CD8-positive, alpha-beta memory T cell (primary cell): ENCODE measurements around the gene SFXN3. TPM values are rescaled to one million over a fixed set of nuclear protein-coding genes. Genes with fewer than 3 reads are reported as not detected.

ENCODE experiments used
- CTCF ChIA-PET: fragments of 350-600 bp; sonication (Branson Sonifier 250); formaldehyde crosslinking; loops from one replicate; lab custom pipeline; 2021; ENCODE audit warnings: antibody characterized with exemption; lab: Charles Lee
- POLR2A ChIA-PET: fragments of 350-600 bp; sonication (Branson Sonifier 250); formaldehyde crosslinking; loops from one replicate; lab custom pipeline; 2021; ENCODE audit warnings: antibody characterized with exemption; lab: Charles Lee
- DNase-seq, 5 donors: peaks; one replicate each; pipeline versions ENCODE4 v3.0.0 to v3.0.0-alpha.2; 2020 to 2022; ENCODE audit warnings: mixed read lengths in 1 of 5
- H3K27ac ChIP-seq: one replicate; pipeline ENCODE4 v1.7.0; 2013; ENCODE audit warnings: low read depth, mild to moderate bottlenecking, low read length, moderate library complexity
- H3K27me3 ChIP-seq: 2 replicates; pipeline ENCODE4 v1.7.0; 2013; ENCODE audit warnings: low read length, mild to moderate bottlenecking; ENCODE audit not compliant: insufficient read depth, poor library complexity, severe bottlenecking
- H3K36me3 ChIP-seq: 2 replicates; pipeline ENCODE4 v1.7.0; 2013; ENCODE audit warnings: mild to moderate bottlenecking, low read length, moderate library complexity; ENCODE audit not compliant: insufficient read depth
- H3K4me1 ChIP-seq: 2 replicates; pipeline ENCODE4 v1.7.0; 2013; ENCODE audit warnings: mild to moderate bottlenecking, low read length, moderate library complexity; ENCODE audit not compliant: insufficient read depth
- H3K4me3 ChIP-seq: 2 replicates; pipeline ENCODE4 v1.7.0; 2013; ENCODE audit warnings: mild to moderate bottlenecking, low read length
- H3K9me3 ChIP-seq: 2 replicates; pipeline ENCODE4 v1.7.0; 2013; ENCODE audit warnings: mild to moderate bottlenecking, low read length
- H3K27ac Mint-ChIP-seq, 8 donors: one replicate each; pipeline ENCODE4 v1.8.0; 2020 to 2021; ENCODE audit warnings: mixed read lengths in 8 of 8, mild to moderate bottlenecking in 6 of 8, inconsistent platforms in 3 of 8, moderate library complexity in 3 of 8
- H3K27me3 Mint-ChIP-seq, 2 donors: one replicate each; pipeline ENCODE4 v1.8.0; 2020 to 2021; ENCODE audit warnings: mixed read lengths in 2 of 2, mild to moderate bottlenecking in 1 of 2, moderate library complexity in 1 of 2
- H3K36me3 Mint-ChIP-seq, 3 donors: one replicate each; pipeline ENCODE4 v1.8.0; 2020 to 2021; ENCODE audit warnings: mixed read lengths in 3 of 3, inconsistent platforms in 1 of 3, mild to moderate bottlenecking in 1 of 3
- H3K4me1 Mint-ChIP-seq, 3 donors: one replicate each; pipeline ENCODE4 v1.8.0; 2020 to 2021; ENCODE audit warnings: mixed read lengths in 3 of 3, inconsistent platforms in 1 of 3, mild to moderate bottlenecking in 1 of 3
- H3K4me3 Mint-ChIP-seq, 7 donors: one replicate each; pipeline ENCODE4 v1.8.0; 2020 to 2021; ENCODE audit warnings: mixed read lengths in 7 of 7, mild to moderate bottlenecking in 6 of 7, moderate library complexity in 4 of 7, inconsistent platforms in 2 of 7
- H3K9me3 Mint-ChIP-seq, 5 donors: one replicate each; pipeline ENCODE4 v1.8.0; 2020 to 2022; ENCODE audit warnings: mixed read lengths in 5 of 5, mild to moderate bottlenecking in 3 of 5, moderate library complexity in 2 of 5, inconsistent platforms in 1 of 5
- polyA plus RNA-seq: library from polyadenylated mRNA; unstranded; fragments of 300-500 nt; fragmentation: Illumina TruSeq; gene quantifications from one replicate; pipeline ENCODE4 v1.2.3, GENCODE V29; 2021
- total RNA-seq, 2 experiments: library from RNA; stranded (reverse); gene quantifications; one replicate each; pipeline ENCODE4 v1.2.3, GENCODE V29; 2021

Gene SFXN3
- total and polyA plus RNA-seq, 3 experiments from 2014 or later: 17.6 to 26.5 (median 25.2) TPM

DNA sequence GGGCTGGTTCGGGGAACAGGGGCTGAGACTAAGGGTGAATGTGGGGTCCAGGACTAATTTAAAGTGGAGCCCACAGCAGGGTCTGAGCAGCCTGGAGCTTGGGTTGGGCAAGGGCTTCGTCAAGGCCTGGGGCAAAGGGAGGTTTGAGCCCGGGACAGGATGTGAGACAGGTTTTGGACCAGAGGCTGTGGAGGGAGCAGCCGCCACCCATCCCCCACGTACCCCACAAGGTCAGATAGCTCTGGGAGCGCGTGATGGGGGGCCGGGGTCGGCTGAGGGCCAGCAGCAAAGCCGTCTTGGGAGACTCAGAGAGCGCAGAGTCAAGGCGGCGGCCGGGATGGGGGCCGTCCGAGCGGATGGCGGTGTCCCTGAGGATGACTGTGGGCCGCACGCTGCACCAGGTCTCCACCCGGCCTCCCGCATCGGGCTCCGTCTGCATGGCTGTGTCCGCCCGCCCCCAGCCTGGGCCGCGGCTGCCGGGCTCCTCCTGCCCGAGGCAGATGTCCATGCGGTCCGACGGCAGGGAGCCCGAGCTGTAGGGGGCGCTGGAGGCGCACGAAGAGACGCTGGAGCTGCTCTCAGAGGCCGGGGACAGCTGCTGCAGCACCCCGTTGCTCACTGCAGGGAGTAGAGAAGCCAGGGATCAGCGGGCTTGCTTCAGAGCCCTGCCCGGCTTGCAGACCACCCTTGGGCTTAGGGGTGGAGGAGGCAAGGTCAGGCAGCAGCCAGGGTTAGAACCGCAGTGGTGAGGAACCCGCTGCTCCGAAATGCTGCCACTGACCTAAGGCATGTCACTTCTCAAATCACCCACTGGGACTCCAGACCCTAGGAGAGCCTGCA is 12.2 kb upstream of the SFXN3 start:
- POLR2A ChIA-PET: interaction anchor here (0.7 kb wide), 1 partner anchor 104 kb away, joined by 4 read pairs; no protein-coding TSS in a partner anchor
- H3K27me3 Mint-ChIP-seq: peaks cover 36 to 52% of the 10 kb centered on the region in 2 donors
- peak; percentile 36 to 79 (median 53) for DNase-seq
- Histone ChIP-seq H3K4me3 (no peak overlapping the region), H3K27me3 (peaks cover 20% of the 10 kb centered on the region), H3K27ac (no peak overlapping the region), H3K9me3 (no peaks in the 10 kb centered on the region), H3K4me1 (peaks cover 3% of the 10 kb centered on the region), H3K36me3 (no peaks in the 10 kb centered on the region)
- CTCF ChIA-PET: interaction anchor here (0.6 to 6.9 kb wide), 17 partner anchors 9 to 105 kb away, joined by 3 to 98 read pairs (median 6); partner anchors contain the start of genes LZTS2, PDZD7 and SFXN3
- H3K4me3 Mint-ChIP-seq: no peak overlapping the region
- no peaks in the 10 kb centered on the region for H3K9me3 Mint-ChIP-seq
- peaks cover 0 to 4% (median 2%) of the 10 kb centered on the region in 3 donors for H3K36me3 Mint-ChIP-seq
- H3K27ac Mint-ChIP-seq: no peak overlapping the region
- peaks cover 2 to 10% (median 6%) of the 10 kb centered on the region in 3 donors for H3K4me1 Mint-ChIP-seq

GRCh38 chr10:101019440-101019703 is 11.7 kb upstream of the SFXN3 start:
- Histone ChIP-seq H3K27ac (no peak overlapping the region), H3K9me3 (no peaks in the 10 kb centered on the region), H3K36me3 (no peaks in the 10 kb centered on the region), H3K4me1 (peaks cover 3% of the 10 kb centered on the region), H3K4me3 (no peak overlapping the region), H3K27me3 (peaks cover 20% of the 10 kb centered on the region)
- Mint-ChIP-seq H3K4me1 (peaks cover 0 to 6% (median 1%) of the 10 kb centered on the region in 3 donors), H3K36me3 (peaks cover 0 to 4% (median 2%) of the 10 kb centered on the region in 3 donors), H3K4me3 (no peak overlapping the region), H3K27ac (no peak overlapping the region), H3K27me3 (peaks cover 33 to 50% of the 10 kb centered on the region in 2 donors), H3K9me3 (no peaks in the 10 kb centered on the region)
- CTCF ChIA-PET: interaction anchor here (0.6 to 6.9 kb wide), 14 partner anchors 9 to 104 kb away, joined by 3 to 98 read pairs (median 6); partner anchors contain the start of genes LZTS2, PDZD7 and SFXN3
- POLR2A ChIA-PET: interaction anchor here (0.7 kb wide), 1 partner anchor 104 kb away, joined by 4 read pairs; no protein-coding TSS in a partner anchor
- no peak for DNase-seq

DNA sequence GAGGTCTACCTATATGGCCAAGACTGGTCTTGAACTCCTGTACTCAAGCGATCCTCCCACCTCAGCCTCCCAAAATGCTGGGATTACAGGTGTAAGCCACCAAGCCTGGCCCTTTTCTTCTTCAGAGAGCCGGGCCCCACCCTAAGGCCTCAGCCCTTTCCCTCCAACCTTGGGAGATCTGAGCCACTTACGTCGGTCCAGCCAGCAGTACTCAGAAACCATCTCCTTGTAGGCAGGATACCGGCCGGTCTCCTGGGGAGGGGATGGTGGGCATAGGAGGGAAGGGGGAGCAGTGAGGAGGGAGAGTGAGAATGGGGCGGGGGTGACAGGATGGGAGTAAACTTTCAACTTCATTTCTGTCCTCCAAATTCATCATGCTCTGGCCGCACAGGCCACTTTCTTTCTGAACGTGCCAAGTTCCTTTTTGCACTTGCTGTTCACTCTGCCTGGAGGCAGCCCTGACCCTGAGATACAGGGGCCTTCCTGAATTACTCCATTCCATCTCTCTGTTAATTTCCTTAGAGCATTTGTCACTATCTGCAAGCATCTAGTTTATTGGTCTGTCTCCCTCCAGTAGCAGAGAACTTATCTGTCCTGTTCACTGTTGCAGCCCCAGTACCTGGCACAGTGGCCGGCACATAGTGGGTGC is 10.5 kb upstream of the SFXN3 start:
- peaks cover 0 to 3% (median 0%) of the 10 kb centered on the region in 3 donors for H3K4me1 Mint-ChIP-seq
- H3K27ac Mint-ChIP-seq: no peak overlapping the region
- no peaks in the 10 kb centered on the region for H3K36me3 ChIP-seq
- no peak overlapping the region for H3K27ac ChIP-seq
- H3K27me3 ChIP-seq: peaks cover 20% of the 10 kb centered on the region
- CTCF ChIA-PET: interaction anchor here (6.9 kb wide), 1 partner anchor 24 kb away, joined by 98 read pairs; the partner anchor contains the start of gene LZTS2
- DNase-seq: no peak
- H3K36me3 Mint-ChIP-seq: peaks cover 0 to 4% (median 2%) of the 10 kb centered on the region in 3 donors
- H3K9me3 ChIP-seq: no peaks in the 10 kb centered on the region
- no peak overlapping the region for H3K4me3 ChIP-seq
- H3K4me3 Mint-ChIP-seq: no peak overlapping the region
- no peaks in the 10 kb centered on the region for H3K4me1 ChIP-seq
- POLR2A ChIA-PET: no interaction called here
- peaks cover 31 to 42% of the 10 kb centered on the region in 2 donors for H3K27me3 Mint-ChIP-seq
- H3K9me3 Mint-ChIP-seq: no peaks in the 10 kb centered on the region

DNA sequence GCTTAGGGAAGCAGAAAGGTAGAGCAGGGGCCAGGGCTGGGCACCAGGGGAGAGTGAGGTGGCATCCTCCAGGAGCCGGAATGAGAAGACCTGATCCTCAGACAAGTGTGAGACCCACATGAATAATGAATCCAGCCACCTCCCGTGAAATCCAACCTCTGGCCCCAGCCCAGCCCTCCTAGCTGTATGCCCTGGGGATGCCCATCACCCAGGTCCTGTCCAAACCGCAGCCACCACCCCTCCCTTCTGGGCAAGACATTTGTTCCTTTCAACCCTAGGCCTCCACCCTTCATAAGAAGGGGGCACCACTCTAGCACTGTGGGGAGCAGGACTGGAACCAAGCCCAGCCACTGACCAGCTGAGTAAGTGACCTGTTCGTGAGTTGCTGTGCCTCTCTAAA is 9.8 kb upstream of the SFXN3 start:
- H3K4me1 ChIP-seq: no peaks in the 10 kb centered on the region
- Mint-ChIP-seq H3K27me3 (peaks cover 27 to 37% of the 10 kb centered on the region in 2 donors), H3K4me3 (no peak overlapping the region), H3K36me3 (peaks cover 0 to 2% (median under 1%) of the 10 kb centered on the region in 3 donors), H3K9me3 (no peaks in the 10 kb centered on the region), H3K4me1 (peaks cover 0 to 3% (median 0%) of the 10 kb centered on the region in 3 donors), H3K27ac (no peak overlapping the region)
- H3K4me3 ChIP-seq: no peak overlapping the region
- no peaks in the 10 kb centered on the region for H3K36me3 ChIP-seq
- no peak overlapping the region for H3K27ac ChIP-seq
- ChIA-PET POLR2A (no interaction called here), CTCF (no interaction called here)
- peaks cover 17% of the 10 kb centered on the region for H3K27me3 ChIP-seq
- DNase-seq: no peak
- no peaks in the 10 kb centered on the region for H3K9me3 ChIP-seq

DNA sequence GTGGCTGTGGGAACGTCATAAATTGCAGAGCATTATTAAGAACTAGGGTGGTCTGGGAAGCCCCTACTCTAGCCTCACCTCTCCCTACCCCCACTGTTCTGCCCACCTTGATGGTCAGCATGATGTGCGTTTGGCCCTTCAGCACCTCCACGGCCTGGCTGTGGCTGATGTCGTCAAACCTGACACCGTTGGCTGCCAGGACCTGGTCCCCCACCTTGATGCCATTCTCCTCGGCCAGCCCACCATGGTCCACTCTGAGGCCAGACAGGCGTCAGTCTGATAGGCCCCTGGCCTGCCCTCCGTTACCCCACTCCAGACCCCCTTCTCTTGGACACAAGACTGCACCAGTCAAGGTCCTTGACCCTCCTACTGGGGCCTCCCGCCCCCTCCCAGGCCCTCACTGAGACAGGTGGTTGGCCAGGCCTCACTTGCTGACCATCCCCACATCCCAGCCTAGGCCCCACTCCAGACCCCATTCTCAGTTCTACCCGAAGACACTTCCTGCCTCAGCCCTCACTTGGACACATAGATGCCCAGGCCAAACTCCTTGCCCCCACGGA is 9.3 kb upstream of the SFXN3 start:
- H3K4me3 Mint-ChIP-seq: no peak overlapping the region
- peaks cover 12% of the 10 kb centered on the region for H3K27me3 ChIP-seq
- ChIA-PET CTCF (no interaction called here), POLR2A (no interaction called here)
- DNase-seq: no peak
- no peaks in the 10 kb centered on the region for H3K36me3 ChIP-seq
- H3K4me1 ChIP-seq: no peaks in the 10 kb centered on the region
- no peaks in the 10 kb centered on the region for H3K36me3 Mint-ChIP-seq
- H3K27me3 Mint-ChIP-seq: peaks cover 23 to 32% of the 10 kb centered on the region in 2 donors
- no peak overlapping the region for H3K4me3 ChIP-seq
- peaks cover 0 to 3% (median 0%) of the 10 kb centered on the region in 3 donors for H3K4me1 Mint-ChIP-seq
- H3K9me3 ChIP-seq: no peaks in the 10 kb centered on the region
- no peak overlapping the region for H3K27ac Mint-ChIP-seq
- no peaks in the 10 kb centered on the region for H3K9me3 Mint-ChIP-seq
- H3K27ac ChIP-seq: no peak overlapping the region

DNA sequence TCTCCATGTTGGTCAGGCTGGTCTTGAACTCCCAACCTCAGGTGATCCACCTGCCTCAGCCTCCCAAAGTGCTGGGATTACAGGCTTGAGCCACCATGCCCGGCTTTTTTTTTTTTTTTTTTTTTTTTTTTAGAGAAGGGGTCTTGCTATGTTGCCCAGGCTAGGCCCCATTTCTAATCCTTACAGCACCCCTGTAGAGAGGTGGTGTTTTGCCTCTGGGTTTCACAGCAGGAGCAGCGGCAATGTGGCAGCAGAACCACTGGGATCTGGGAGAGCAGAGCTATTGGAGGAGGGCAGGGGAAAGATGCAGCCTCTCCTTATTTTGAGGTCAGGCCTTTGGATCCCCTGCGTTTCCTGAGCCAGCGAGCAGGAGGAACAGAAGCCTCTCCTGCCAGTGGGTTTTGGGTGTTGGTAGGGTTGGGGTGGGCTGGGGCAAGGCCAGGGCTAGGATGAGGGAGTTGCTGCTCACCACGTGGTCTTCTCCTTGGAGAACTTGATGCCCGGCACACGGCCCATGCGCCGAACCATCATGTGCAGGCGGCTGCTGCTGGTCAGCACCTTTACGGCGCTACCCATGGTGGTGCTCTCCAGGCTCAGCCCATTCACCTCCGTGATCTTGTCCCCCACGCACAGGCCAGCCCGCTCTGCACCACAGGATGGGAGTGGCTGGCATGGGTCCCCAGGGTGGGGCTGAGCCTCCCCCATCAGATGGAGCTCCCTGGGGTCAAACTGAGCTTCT is 7.9 kb upstream of the SFXN3 start:
- Mint-ChIP-seq H3K4me1 (peaks cover 0 to 3% (median 0%) of the 10 kb centered on the region in 3 donors), H3K9me3 (no peaks in the 10 kb centered on the region), H3K4me3 (no peak overlapping the region), H3K36me3 (no peaks in the 10 kb centered on the region), H3K27me3 (peaks cover 14 to 22% of the 10 kb centered on the region in 2 donors), H3K27ac (no peak overlapping the region)
- H3K4me3 ChIP-seq: no peak overlapping the region
- H3K36me3 ChIP-seq: no peaks in the 10 kb centered on the region
- no peak overlapping the region for H3K27ac ChIP-seq
- H3K27me3 ChIP-seq: peaks cover 5% of the 10 kb centered on the region
- H3K4me1 ChIP-seq: no peaks in the 10 kb centered on the region
- no peak for DNase-seq
- ChIA-PET POLR2A (no interaction called here), CTCF (interaction anchor here (1.8 kb wide), 1 partner anchor 24 kb away, joined by 7 read pairs; the partner anchor contains the start of gene LZTS2)
- no peaks in the 10 kb centered on the region for H3K9me3 ChIP-seq

DNA sequence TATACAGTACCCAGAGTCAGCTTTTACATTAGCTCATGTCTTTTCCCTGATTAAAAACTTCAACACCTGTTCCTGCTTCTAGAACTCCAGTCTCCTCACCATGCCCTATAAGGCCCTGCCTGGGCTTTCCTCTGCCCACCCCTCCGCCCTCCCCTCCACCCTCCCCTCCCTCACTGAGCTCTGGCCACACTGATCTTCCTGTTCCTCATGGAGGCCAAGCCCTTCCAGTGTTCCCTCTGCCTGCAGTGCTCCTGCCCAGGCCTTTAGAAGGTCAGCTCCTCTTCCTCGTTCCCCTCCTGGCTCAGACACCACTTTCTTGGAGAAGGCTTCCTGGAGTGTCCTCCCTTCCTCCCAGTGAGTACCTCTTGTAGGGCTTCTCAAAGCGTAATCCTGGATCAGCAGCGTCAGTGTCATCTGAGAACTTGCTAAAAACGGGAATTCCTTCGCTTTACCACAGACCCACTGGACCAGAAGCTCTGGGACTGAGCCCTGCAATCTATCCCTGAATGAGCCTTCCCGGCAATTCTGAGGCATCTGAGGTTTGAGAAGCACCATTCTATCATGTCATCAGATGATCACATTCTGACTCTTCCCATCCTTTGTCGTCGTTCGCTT is 3.8 kb upstream of the SFXN3 start:
- no peaks in the 10 kb centered on the region for H3K27me3 ChIP-seq
- DNase-seq: no peak
- POLR2A ChIA-PET: no interaction called here
- peak overlapping the region in 1 of 7 donors; percentile 10 for H3K4me3 Mint-ChIP-seq
- no peaks in the 10 kb centered on the region for H3K9me3 Mint-ChIP-seq
- H3K9me3 ChIP-seq: no peaks in the 10 kb centered on the region
- no peak overlapping the region for H3K27ac ChIP-seq
- H3K36me3 Mint-ChIP-seq: peaks cover 0 to 7% (median 0%) of the 10 kb centered on the region in 3 donors
- H3K4me1 ChIP-seq: peaks cover 4% of the 10 kb centered on the region
- CTCF ChIA-PET: interaction anchor here (0.7 to 3.8 kb wide), 4 partner anchors 9 to 15 kb away, joined by 3 to 20 read pairs (median 4); no protein-coding TSS in a partner anchor
- H3K4me1 Mint-ChIP-seq: peaks cover 6 to 8% (median 7%) of the 10 kb centered on the region in 3 donors
- H3K36me3 ChIP-seq: no peaks in the 10 kb centered on the region
- no peak overlapping the region for H3K27ac Mint-ChIP-seq
- peaks cover 3 to 7% of the 10 kb centered on the region in 2 donors for H3K27me3 Mint-ChIP-seq
- no peak overlapping the region for H3K4me3 ChIP-seq
